ENCODE results near the gene AK8.

The AK8 gene

DNA sequence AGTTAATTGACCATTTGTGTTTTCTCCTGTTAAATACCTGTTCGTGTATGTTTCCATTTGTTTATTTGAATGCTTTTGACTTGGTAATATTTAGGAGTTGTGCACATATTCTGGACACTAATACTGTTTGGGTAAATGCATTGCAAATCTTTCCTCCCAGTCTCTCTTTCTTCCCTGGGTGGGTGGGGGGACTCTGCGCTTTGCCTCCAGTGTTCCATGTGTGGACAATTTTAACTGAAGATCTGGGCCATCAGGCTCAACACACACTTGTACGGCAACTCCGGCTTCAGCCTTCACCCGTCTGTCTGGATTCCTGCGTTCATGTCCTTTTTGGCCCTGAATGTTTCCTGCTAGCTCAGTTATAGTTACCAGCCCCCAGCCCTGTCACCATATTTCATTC is 167.8 kb downstream of the AK8 start:
- H3K4me3 ChIP-seq (ENCODE audit: low read length), result no peak overlapping the region
- DNase-seq (ENCODE audit: low read depth, low spot score), result no peak

DNA sequence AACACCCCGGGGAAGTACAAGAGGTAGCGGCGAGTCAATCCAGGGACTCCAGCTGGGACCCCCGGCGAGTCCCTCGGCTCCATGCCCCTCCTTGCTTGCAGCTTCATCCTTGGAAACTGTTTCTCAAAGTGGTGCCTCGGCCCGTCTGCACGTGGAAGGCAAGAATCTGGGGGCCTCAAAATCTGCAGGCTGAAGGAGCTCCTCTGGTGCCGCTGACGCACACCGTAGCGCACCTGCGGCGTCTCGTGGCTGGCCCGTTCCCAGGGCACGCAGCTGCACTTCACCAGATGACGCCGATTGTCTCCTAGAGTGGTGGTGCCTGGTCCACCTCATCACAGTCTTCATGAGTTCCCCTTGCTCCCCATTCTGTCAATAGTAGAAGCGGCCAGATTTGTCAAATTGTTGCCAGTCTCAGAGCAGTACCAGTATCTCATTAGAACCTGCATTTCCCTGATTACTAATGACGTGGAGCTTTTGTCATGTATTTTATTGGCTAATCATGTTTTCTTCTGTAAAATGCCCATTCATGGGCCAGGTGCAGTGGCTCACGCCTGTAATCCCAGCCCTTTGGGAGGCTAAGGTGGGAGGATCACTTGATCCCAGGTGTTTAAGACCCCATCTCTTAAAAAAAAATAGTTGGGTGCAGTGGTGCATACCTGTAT is 169.2 kb downstream of the AK8 start:
- no peak overlapping the region for H3K4me3 ChIP-seq (ENCODE audit: low read length)
- DNase-seq (ENCODE audit: low read depth, low spot score), result no peak

DNA sequence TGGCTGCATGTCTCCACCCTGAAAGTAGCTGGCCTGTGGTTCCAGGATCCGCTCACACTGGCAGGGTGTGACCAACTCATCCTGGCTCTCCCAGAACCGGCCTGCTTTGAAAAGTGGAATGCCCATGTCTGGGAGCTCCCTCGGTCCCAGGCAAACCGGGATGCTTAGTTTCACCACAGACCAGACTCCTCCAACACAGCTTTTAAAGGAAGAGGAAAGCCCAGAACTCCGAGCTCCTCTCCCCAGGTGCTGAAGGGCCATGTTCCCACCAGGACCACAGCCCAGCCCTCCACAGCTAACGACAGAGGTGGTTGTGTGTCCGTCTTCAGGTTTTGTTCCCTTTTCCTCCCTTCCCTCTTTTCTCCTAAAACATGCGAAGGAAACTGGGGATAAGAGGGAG is 169.8 kb downstream of the AK8 start:
- no peak overlapping the region for H3K4me3 ChIP-seq (ENCODE audit: low read length)
- DNase-seq (ENCODE audit: low read depth, low spot score), result no peak

GRCh38 chr9:132703336-132703735 is 174.7 kb downstream of the AK8 start:
- no peak for DNase-seq (ENCODE audit: low read depth, low spot score)
- H3K4me3 ChIP-seq (ENCODE audit: low read length), result no peak overlapping the region

DNA sequence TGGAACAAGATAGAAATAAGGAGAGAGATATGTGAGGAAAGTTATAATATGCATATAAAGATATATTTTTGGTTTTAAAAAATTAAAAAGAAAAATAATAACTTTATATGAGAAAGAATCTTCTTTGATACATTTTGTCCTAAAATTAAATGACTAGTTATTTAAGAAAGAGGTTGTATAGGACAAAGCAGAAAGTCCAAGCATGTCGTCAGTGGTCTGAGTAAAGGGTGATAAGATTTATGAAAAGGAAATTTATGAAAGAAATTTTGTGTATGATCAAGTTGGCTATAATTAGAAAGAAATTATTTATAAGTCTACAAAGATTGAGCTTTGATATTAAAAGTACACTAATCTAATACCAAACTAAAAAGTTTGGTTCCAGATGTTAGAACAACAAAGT is 175.8 kb downstream of the AK8 start:
- no peak for DNase-seq (ENCODE audit: low read depth, low spot score)

GRCh38 chr9:132699956-132700355 is 178.1 kb downstream of the AK8 start:
- DNase-seq (ENCODE audit: low read depth, low spot score), result no peak
- H3K4me3 ChIP-seq (ENCODE audit: low read length), result no peak overlapping the region

More for the DNA sequence above, 175.8 kb downstream of the AK8 start:
- no peak overlapping the region for H3K4me3 ChIP-seq (ENCODE audit: low read length)

DNA sequence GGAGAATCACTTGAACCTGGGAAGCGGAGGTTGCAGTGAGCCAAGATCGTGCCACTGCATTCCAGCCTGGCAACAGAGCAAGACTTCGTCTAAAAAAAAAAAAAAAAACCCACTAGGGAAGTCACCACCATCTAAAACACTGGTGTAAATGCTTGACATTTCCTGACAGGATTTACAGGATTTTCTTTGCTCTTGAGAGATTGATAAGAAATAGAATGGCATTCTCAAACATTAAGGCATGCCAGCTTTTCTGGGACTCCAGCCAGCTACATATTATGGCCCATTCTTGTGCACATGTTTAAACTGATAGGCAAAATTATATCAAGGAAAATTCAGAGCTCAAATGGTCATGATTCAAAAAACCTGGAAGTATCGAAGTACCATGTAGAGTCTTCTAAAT is 179.1 kb downstream of the AK8 start:
- no peak overlapping the region for H3K4me3 ChIP-seq (ENCODE audit: low read length)
- DNase-seq (ENCODE audit: low read depth, low spot score), result no peak

DNA sequence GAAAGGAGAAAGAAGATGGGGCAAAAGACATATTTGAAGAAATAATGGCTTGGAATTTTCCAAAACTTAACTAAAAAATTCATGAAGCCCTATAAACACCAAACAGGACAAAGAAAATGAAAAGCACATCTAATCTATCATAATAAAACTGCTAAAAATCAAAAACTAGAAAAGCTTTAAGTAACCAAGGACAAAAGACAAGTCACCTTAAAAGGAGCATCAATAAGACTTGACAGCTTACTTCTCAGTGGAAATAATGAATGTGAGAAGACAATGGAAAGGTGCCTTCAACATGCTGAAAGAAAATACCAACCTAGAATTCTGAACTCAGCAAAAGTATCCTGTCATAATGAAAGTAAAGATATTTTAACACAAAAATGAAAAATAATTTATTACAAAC is 180.9 kb downstream of the AK8 start:
- DNase-seq (ENCODE audit: low read depth, low spot score), result no peak
- no peak overlapping the region for H3K4me3 ChIP-seq (ENCODE audit: low read length)

GRCh38 chr9:132694144-132694543 is 183.9 kb downstream of the AK8 start:
- peak; percentile 45 for DNase-seq (ENCODE audit: low read depth, low spot score)
- no peak overlapping the region for H3K4me3 ChIP-seq (ENCODE audit: low read length)

DNA sequence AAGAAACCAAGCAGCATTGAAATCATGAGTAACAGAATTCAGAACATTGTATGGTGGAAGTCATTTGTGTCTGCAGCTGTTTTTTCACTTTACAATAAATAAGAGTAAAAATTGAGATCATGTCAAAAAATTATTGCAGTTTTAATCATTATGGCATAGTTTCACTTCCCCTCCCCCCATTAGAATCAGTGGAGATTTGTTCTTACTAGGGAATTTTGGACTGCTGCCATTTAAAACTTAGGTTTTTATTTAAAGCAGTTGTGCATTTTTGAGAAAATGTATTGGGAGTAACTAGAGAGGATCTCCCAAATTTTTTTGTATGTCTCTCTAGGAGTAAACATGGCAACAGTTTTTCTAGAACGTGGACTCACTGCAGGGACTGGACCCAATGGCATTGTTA is 187.4 kb downstream of the AK8 start:
- DNase-seq (ENCODE audit: low read depth, low spot score), result no peak
- no peak overlapping the region for H3K4me3 ChIP-seq (ENCODE audit: low read length)

- DNase-seq (ENCODE audit: low read depth, low spot score), result no peak
Observed at GRCh38 chr9:132683873-132684272, 194.2 kb downstream of the AK8 start.

GRCh38 chr9:132681561-132681960 is 196.5 kb downstream of the AK8 start:
- H3K4me3 ChIP-seq (ENCODE audit: low read length), result no peak overlapping the region
- no peak for DNase-seq (ENCODE audit: low read depth, low spot score)

More at GRCh38 chr9:132683873-132684272, 194.2 kb downstream of the AK8 start:
- H3K4me3 ChIP-seq (ENCODE audit: low read length), result no peak overlapping the region

- no peak overlapping the region for H3K4me3 ChIP-seq (ENCODE audit: low read length)
- no peak for DNase-seq (ENCODE audit: low read depth, low spot score)
Observed at GRCh38 chr9:132679946-132680625, 198.0 kb downstream of the AK8 start.

GRCh38 chr9:132677976-132678375 is 200.1 kb downstream of the AK8 start:
- no peak for DNase-seq (ENCODE audit: low read depth, low spot score)
- H3K4me3 ChIP-seq (ENCODE audit: low read length), result no peak overlapping the region
